ENCODE measurements around the gene CADPS2.

DNA sequence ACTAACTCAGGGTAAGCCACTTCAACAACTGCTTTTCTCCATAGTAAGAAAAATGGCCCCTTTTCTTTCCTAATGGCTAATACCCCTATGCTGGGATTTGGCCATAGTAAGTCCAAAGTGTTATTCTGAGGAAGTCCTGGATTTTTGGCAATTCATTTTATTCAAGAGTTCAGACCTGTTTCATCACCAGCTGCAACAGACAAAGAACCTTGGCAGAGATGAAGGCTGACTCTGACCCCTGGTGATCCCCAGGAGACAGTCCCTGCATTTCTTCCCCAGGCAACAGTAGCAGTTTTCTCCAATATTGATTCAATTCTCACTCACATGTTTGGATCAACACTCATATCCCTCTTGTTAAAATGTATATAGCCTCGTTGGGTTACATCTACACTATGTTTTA lies 332.5 kb downstream of the CADPS2 start:
- TF ChIP-seq CTCF (conservative IDR thresholded peaks at IDR 0.05; ENCODE audit: low read length), result no peak
- TF ChIP-seq EZH2phosphoT487 (IDR thresholded peaks at IDR 0.05; ENCODE audit: borderline replicate concordance, low read depth, low read length), result no peak
